Activated T-helper 1 cell treated with anti-CD3 and anti-CD28 coated beads, Interleukin-2, amount 50 U/mL, for 16 hours (primary cell): ENCODE data around the gene SCAND1.

Experiments used
- DNase-seq, 2 donors: peaks; one replicate each; pipeline ENCODE4 v3.0.0-alpha.2; 2020; ENCODE audit warnings: low read depth in 1 of 2, low spot score in 1 of 2

SCAND1 gene

DNA sequence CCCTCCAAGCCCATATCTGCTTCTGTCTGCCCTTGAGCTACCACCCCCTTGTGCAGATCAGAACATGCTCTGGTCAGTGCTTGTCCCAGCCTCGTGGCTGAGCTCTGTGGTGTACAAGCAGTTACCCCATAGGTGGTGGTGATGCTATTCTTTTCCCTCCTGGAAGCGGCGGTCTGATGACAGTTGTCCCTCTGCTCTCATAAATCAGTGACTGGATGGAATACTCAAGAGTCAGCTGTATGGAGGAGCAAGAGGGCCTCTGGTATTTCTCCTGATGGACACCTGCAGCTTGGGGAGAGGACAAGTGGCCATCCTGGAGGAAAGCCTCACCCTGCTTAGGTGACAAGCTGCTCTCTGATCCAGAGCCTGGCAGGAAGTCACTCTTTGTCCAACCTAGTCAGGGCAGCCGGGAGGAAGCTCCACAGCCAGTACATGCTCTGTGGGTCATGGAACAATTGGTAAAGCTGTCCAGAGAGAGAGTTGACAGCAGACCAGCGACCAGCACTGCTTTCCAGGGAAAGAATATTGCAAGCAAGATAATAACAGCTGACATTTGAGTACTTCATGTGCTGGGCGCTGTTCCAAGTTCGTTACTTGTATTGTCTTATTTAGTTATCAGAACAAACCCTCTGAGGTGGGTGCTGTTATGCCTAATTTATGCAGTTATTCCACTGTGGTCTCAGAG, 47.1 kb downstream of the SCAND1 start:
- DNase-seq: no peak

GRCh38 chr20:35904982-35905663, 49.2 kb downstream of the SCAND1 start:
- no peak for DNase-seq

- DNase-seq: no peak
Observed at GRCh38 chr20:35903843-35904242, 50.5 kb downstream of the SCAND1 start.
